ENCODE data around the gene PBLD. TPM values are rescaled to one million over a fixed set of nuclear protein-coding genes. Genes with fewer than 3 reads are reported as not detected.

Gene PBLD
- polyA plus RNA-seq, 1 donor (not counting 4 experiments of a cell fraction or from before 2014, with no cell fraction given): 1.00 TPM

GRCh38 chr10:68272833-68273232 is 59.9 kb downstream of the PBLD start:
- dilution Hi-C loops (cut with MboI; ENCODE audit: extremely low pct_ligation_motif_present, low sequenced_read_pairs): no loop called here
- Histone ChIP-seq H3K36me3 (ENCODE audit: control insufficient read depth in 2 of 2, extremely low read depth in 1 of 2, insufficient read depth in 2 of 2, low read length in 2 of 2) (no peaks in the 10 kb centered on the region), H3K27me3 (ENCODE audit: control insufficient read depth, extremely low read depth, insufficient read depth, low read length) (no peaks in the 10 kb centered on the region), H3K9me1 (ENCODE audit: control insufficient read depth, extremely low read depth, insufficient read depth, low read length) (no peaks in the 10 kb centered on the region), H3K9ac (ENCODE audit: control insufficient read depth, extremely low read depth, insufficient read depth, low read length) (no peak overlapping the region), H3K27ac (ENCODE audit: control insufficient read depth, insufficient read depth, low read length) (no peak overlapping the region), H3K4me2 (ENCODE audit: control insufficient read depth, extremely low read depth, insufficient read depth, low read depth, low read length) (no peak overlapping the region), H3K9me3 (ENCODE audit: control insufficient read depth, low read depth, low read length) (no peaks in the 10 kb centered on the region), H2AFZ (ENCODE audit: control insufficient read depth, low read length) (no peak overlapping the region), H4K20me1 (ENCODE audit: control insufficient read depth, extremely low read depth, insufficient read depth, low read length) (no peaks in the 10 kb centered on the region), H3K79me2 (ENCODE audit: control insufficient read depth, insufficient read depth, low read length) (no peaks in the 10 kb centered on the region), H3K4me3 (ENCODE audit: control insufficient read depth in 2 of 3, extremely low read depth in 1 of 3, insufficient read depth in 2 of 3, low read depth in 1 of 3, low read length in 3 of 3) (no peak overlapping the region), H3K4me1 (ENCODE audit: control insufficient read depth, extremely low read depth, insufficient read depth, low read length) (no peaks in the 10 kb centered on the region)
- FAIRE-seq (no peak), DNase-seq (ENCODE audit: low read depth, low spot score) (no peak)
- TF ChIP-seq EZH2 (IDR thresholded peaks at IDR 0.05; ENCODE audit: low read length): no peak
- TF ChIP-seq CTCF (optimal IDR thresholded peaks at IDR 0.05 in 1 of 3, IDR thresholded peaks at IDR 0.05 in 1 of 3, conservative IDR thresholded peaks at IDR 0.05 in 1 of 3; ENCODE audit: extremely low read depth in 1 of 3, insufficient read depth in 2 of 3, low read length in 3 of 3): no peak

- Histone ChIP-seq H3K36me3 (ENCODE audit: control insufficient read depth in 2 of 2, extremely low read depth in 1 of 2, insufficient read depth in 2 of 2, low read length in 2 of 2) (no peaks in the 10 kb centered on the region), H3K4me1 (ENCODE audit: control insufficient read depth, extremely low read depth, insufficient read depth, low read length) (no peaks in the 10 kb centered on the region), H3K9me1 (ENCODE audit: control insufficient read depth, extremely low read depth, insufficient read depth, low read length) (no peaks in the 10 kb centered on the region), H4K20me1 (ENCODE audit: control insufficient read depth, extremely low read depth, insufficient read depth, low read length) (no peaks in the 10 kb centered on the region), H3K4me3 (ENCODE audit: control insufficient read depth in 2 of 3, extremely low read depth in 1 of 3, insufficient read depth in 2 of 3, low read depth in 1 of 3, low read length in 3 of 3) (no peak overlapping the region), H3K4me2 (ENCODE audit: control insufficient read depth, extremely low read depth, insufficient read depth, low read depth, low read length) (no peak overlapping the region), H2AFZ (ENCODE audit: control insufficient read depth, low read length) (no peak overlapping the region), H3K27ac (ENCODE audit: control insufficient read depth, insufficient read depth, low read length) (no peak overlapping the region), H3K79me2 (ENCODE audit: control insufficient read depth, insufficient read depth, low read length) (no peaks in the 10 kb centered on the region), H3K27me3 (ENCODE audit: control insufficient read depth, extremely low read depth, insufficient read depth, low read length) (no peaks in the 10 kb centered on the region), H3K9me3 (ENCODE audit: control insufficient read depth, low read depth, low read length) (no peaks in the 10 kb centered on the region), H3K9ac (ENCODE audit: control insufficient read depth, extremely low read depth, insufficient read depth, low read length) (no peak overlapping the region)
- DNase-seq (ENCODE audit: low read depth, low spot score) (no peak), FAIRE-seq (no peak)
- dilution Hi-C loops (cut with MboI; ENCODE audit: extremely low pct_ligation_motif_present, low sequenced_read_pairs): no loop called here
- TF ChIP-seq EZH2 (IDR thresholded peaks at IDR 0.05; ENCODE audit: low read length): no peak
- TF ChIP-seq CTCF (optimal IDR thresholded peaks at IDR 0.05 in 1 of 3, IDR thresholded peaks at IDR 0.05 in 1 of 3, conservative IDR thresholded peaks at IDR 0.05 in 1 of 3; ENCODE audit: extremely low read depth in 1 of 3, insufficient read depth in 2 of 3, low read length in 3 of 3): no peak
Measured at GRCh38 chr10:68271196-68271882, 61.4 kb downstream of the PBLD start.

All from keratinocyte (primary cell).